H9 (cell line): ENCODE measurements around the gene IP6K3. TPM values are rescaled to one million over a fixed set of nuclear protein-coding genes. Genes with fewer than 3 reads are reported as not detected.

Experiments used
- DNase-seq: peaks from one replicate; pipeline ENCODE4 v3.0.0-alpha.2; 2017
- H2AFZ ChIP-seq: one replicate; pipeline ENCODE4 v1.6.1; 2013; ENCODE audit warnings: mild to moderate bottlenecking, low read length, control low read depth, moderate library complexity
- H2AK5ac ChIP-seq: 2 replicates; pipeline ENCODE4 v1.6.1; 2013; ENCODE audit warnings: low read length, control low read depth, mixed read lengths; ENCODE audit not compliant: insufficient read length
- H2BK120ac ChIP-seq: one replicate; pipeline ENCODE4 v1.6.1; 2013; ENCODE audit warnings: low read depth, mild to moderate bottlenecking, low read length, control low read depth, inconsistent platforms; ENCODE audit not compliant: poor library complexity, severe bottlenecking
- H2BK12ac ChIP-seq: 2 replicates; pipeline ENCODE4 v1.6.1; 2013; ENCODE audit warnings: low read length, control low read depth, mixed read lengths, low read depth; ENCODE audit not compliant: insufficient read length
- H2BK15ac ChIP-seq: 2 replicates; pipeline ENCODE4 v1.6.1; 2013; ENCODE audit warnings: low read depth, low read length, control low read depth
- H2BK20ac ChIP-seq: one replicate; pipeline ENCODE4 v1.6.1; 2013; ENCODE audit warnings: low read depth, mild to moderate bottlenecking, low read length, control low read depth, inconsistent platforms; ENCODE audit not compliant: poor library complexity, severe bottlenecking
- H2BK5ac ChIP-seq: 2 replicates; pipeline ENCODE4 v1.6.1; 2013; ENCODE audit warnings: low read length, control low read depth, mixed read lengths; ENCODE audit not compliant: insufficient read length
- H3K14ac ChIP-seq: 2 replicates; pipeline ENCODE4 v1.6.1; 2013; ENCODE audit warnings: low read length, control low read depth; ENCODE audit not compliant: insufficient read depth
- H3K18ac ChIP-seq: 2 replicates; pipeline ENCODE4 v1.6.1; 2013; ENCODE audit warnings: low read depth, mild to moderate bottlenecking, mixed read lengths, low read length, control low read depth; ENCODE audit not compliant: insufficient read length
- H3K23ac ChIP-seq: 2 replicates; pipeline ENCODE4 v1.6.1; 2013; ENCODE audit warnings: low read length, control low read depth, mixed read lengths, low read depth; ENCODE audit not compliant: insufficient read length
- H3K23me2 ChIP-seq: 2 replicates; pipeline ENCODE4 v1.6.1; 2013; ENCODE audit warnings: low read depth, mild to moderate bottlenecking, mixed read lengths, low read length, control low read depth; ENCODE audit not compliant: insufficient read length, poor library complexity, severe bottlenecking
- H3K27ac ChIP-seq: 2 replicates; pipeline ENCODE4 v1.5.1; 2013; ENCODE audit warnings: low read length, control low read depth, mixed read lengths, low read depth; ENCODE audit not compliant: insufficient read length
- H3K27me3 ChIP-seq: 2 replicates; pipeline ENCODE4 v1.6.1; 2013; ENCODE audit warnings: low read length, control low read depth, inconsistent platforms; ENCODE audit not compliant: insufficient read depth
- H3K4ac ChIP-seq: 2 replicates; pipeline ENCODE4 v1.6.1; 2013; ENCODE audit warnings: low read depth, mild to moderate bottlenecking, control low read depth, inconsistent platforms, low read length, moderate library complexity
- H3K4me1 ChIP-seq: 2 replicates; pipeline ENCODE4 v1.6.1; 2013; ENCODE audit warnings: low read length, control low read depth, inconsistent platforms; ENCODE audit not compliant: insufficient read depth
- H3K4me2 ChIP-seq: 2 replicates; pipeline ENCODE4 v1.6.1; 2013; ENCODE audit warnings: low read length, control low read depth, mixed read lengths; ENCODE audit not compliant: insufficient read length, insufficient read depth
- H3K56ac ChIP-seq: 2 replicates; pipeline ENCODE4 v1.6.1; 2013; ENCODE audit warnings: low read depth, mild to moderate bottlenecking, mixed read lengths, low read length, control low read depth; ENCODE audit not compliant: insufficient read length
- H3K79me1 ChIP-seq: 2 replicates; pipeline ENCODE4 v1.6.1; 2013; ENCODE audit warnings: low read depth, mild to moderate bottlenecking, moderate library complexity, low read length, control low read depth, inconsistent platforms; ENCODE audit not compliant: insufficient read depth, poor library complexity, severe bottlenecking
- H3K79me2 ChIP-seq: 2 replicates; pipeline ENCODE4 v1.6.1; 2013; ENCODE audit warnings: low read length, control low read depth, inconsistent platforms; ENCODE audit not compliant: insufficient read depth
- H3K9ac ChIP-seq: 2 replicates; pipeline ENCODE4 v1.6.1; 2013; ENCODE audit warnings: low read length, control low read depth, mixed read lengths; ENCODE audit not compliant: insufficient read length; ENCODE audit errors: extremely low read depth
- H3K9me3 ChIP-seq: one replicate; pipeline ENCODE4 v1.6.1; 2013; ENCODE audit warnings: low read depth, low read length, inconsistent platforms; ENCODE audit not compliant: control insufficient read depth
- H3T11ph ChIP-seq: one replicate; pipeline ENCODE4 v1.6.1; 2013; ENCODE audit warnings: mild to moderate bottlenecking, low read length, control low read depth, inconsistent platforms
- H4K20me1 ChIP-seq: one replicate; pipeline ENCODE4 v1.6.1; 2013; ENCODE audit not compliant: control insufficient read depth, insufficient read length, insufficient read depth
- H4K5ac ChIP-seq: 2 replicates; pipeline ENCODE4 v1.6.1; 2013; ENCODE audit warnings: low read depth, mild to moderate bottlenecking, mixed read lengths, low read length, control low read depth; ENCODE audit not compliant: insufficient read length
- H4K8ac ChIP-seq: replicated peaks from 2 replicates; pipeline ENCODE4 v1.6.1; 2013; ENCODE audit warnings: low read length, control low read depth, mixed read lengths, low read depth; ENCODE audit not compliant: insufficient read length
- H4K91ac ChIP-seq: 2 replicates; pipeline ENCODE4 v1.6.1; 2013; ENCODE audit warnings: low read depth, mild to moderate bottlenecking, moderate library complexity, mixed read lengths, low read length, control low read depth; ENCODE audit not compliant: insufficient read length
- H3K27ac Mint-ChIP-seq, 3 experiments: 2 replicates in 2 of 3; 3 replicates in 1 of 3; pipeline ENCODE4 v1.8.0; 2020 to 2021; ENCODE audit warnings: mixed read lengths in 3 of 3, mild to moderate bottlenecking in 1 of 3, moderate library complexity in 1 of 3
- H3K27me3 Mint-ChIP-seq: 2 replicates; pipeline ENCODE4 v1.8.0; 2021; ENCODE audit warnings: low read depth, mild to moderate bottlenecking, moderate library complexity, mixed read lengths
- H3K36me3 Mint-ChIP-seq, 3 experiments: 2 replicates in 2 of 3; 3 replicates in 1 of 3; pipeline ENCODE4 v1.8.0; 2020 to 2021; ENCODE audit warnings: low read depth in 3 of 3, mixed read lengths in 3 of 3; ENCODE audit not compliant: insufficient read depth in 1 of 3
- H3K4me1 Mint-ChIP-seq, 2 experiments: 2 replicates each; pipeline ENCODE4 v1.8.0; 2020; ENCODE audit warnings: mixed read lengths in 2 of 2
- H3K4me3 Mint-ChIP-seq, 2 experiments: 2 replicates in 1 of 2; 3 replicates in 1 of 2; pipeline ENCODE4 v1.8.0; 2020 to 2021; ENCODE audit warnings: mild to moderate bottlenecking in 2 of 2, mixed read lengths in 2 of 2, moderate library complexity in 1 of 2
- H3K9me3 Mint-ChIP-seq, 2 experiments: 2 replicates in 1 of 2; 3 replicates in 1 of 2; pipeline ENCODE4 v1.8.0; 2020; ENCODE audit warnings: mild to moderate bottlenecking in 2 of 2, mixed read lengths in 2 of 2, moderate library complexity in 1 of 2
- WGBS: extraction: QIAGEN DNeasy Blood & Tissue Kit; methylation state at CpG from one replicate; pipeline ENCODE4 v1.1.7; 2013; ENCODE audit warnings: missing lambda C conversion rate, low lambda C conversion rate, mixed read lengths; ENCODE audit not compliant: insufficient read length; ENCODE audit errors: extremely low coverage; 5-methylcytosine and 5-hydroxymethylcytosine counted together
- total RNA-seq: library from RNA; stranded (reverse); gene quantifications from 2 replicates; pipeline ENCODE4 v1.2.1, GENCODE V29; 2021
- TF ChIP-seq, protein P1 (sequence below): fragments of 200-600 bp; sonication (generic); conservative IDR thresholded peaks from 3 replicates; pipeline ENCODE4 v1.8.0; 2021; ENCODE audit warnings: antibody characterized with exemption, mild to moderate bottlenecking

Gene IP6K3
- total RNA-seq, 1 experiment from 2014 or later, result 0.46 TPM

DNA sequence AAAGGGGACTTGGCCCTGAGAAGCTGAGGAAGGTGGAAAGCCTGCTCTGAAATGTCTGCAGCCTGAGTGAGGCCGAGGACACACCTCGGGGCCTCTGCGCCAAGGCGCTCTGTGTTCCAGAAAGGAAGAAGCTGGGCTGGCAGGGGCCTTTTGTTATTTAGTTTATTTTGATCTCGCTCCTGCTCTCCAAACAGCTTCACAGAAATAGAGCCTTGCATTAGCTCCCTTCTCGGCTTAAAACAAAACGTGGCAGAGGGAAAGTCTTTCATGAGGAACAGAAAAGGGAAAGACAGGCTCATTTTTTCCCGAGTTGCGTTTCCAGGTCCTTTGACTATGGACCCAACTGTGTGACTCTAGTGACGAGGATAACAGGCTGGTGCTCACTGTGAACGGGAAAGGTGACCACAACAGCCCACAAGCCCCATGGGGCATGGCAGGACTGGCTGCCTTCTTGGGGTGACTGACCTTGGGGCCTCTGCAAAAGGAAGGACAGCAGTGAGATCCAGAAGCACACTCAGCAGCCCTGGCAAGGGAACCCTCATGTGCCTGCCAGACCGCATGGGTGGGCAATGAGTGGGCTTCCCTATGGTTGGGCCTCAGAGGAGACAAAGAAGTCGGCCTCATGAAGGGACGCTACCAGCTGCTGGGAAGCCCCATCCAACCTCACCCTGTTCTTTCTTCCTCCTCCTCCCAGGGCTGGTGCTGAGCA, 23.6 kb upstream of the IP6K3 start:
- peaks cover 6 to 32% (median 30%) of the 10 kb centered on the region in 3 experiments for H3K36me3 Mint-ChIP-seq
- Histone ChIP-seq H3K4me2 (no peak overlapping the region), H3K9me3 (no peaks in the 10 kb centered on the region), H4K5ac (no peak overlapping the region), H3K27ac (no peak overlapping the region), H2BK120ac (no peak overlapping the region), H3K18ac (peak overlapping the region; percentile 37), H3K4me1 (peaks cover 10% of the 10 kb centered on the region), H2BK20ac (no peak overlapping the region), H3K56ac (no peak overlapping the region), H3K4ac (no peak overlapping the region), H2AFZ (no peak overlapping the region), H2AK5ac (no peak overlapping the region), H3T11ph (no peak overlapping the region), H4K8ac (no peak overlapping the region), H3K79me2 (no peaks in the 10 kb centered on the region), H3K79me1 (no peaks in the 10 kb centered on the region), H2BK12ac (no peak overlapping the region), H3K23ac (no peak overlapping the region), H3K23me2 (no peaks in the 10 kb centered on the region), H3K27me3 (no peaks in the 10 kb centered on the region), H2BK5ac (no peak overlapping the region), H4K20me1 (no peaks in the 10 kb centered on the region), H2BK15ac (0 out of 2 replicates have a peak overlapping the region, but pooled peaks have one; percentile 6), H3K9ac (no peak overlapping the region), H3K14ac (no peak overlapping the region), H4K91ac (no peak overlapping the region)
- WGBS, result no CpG with 5 or more reads among the region's 14 CpGs
- peak overlapping the region; percentile 74 to 94 (median 89); a peak in 6 of 7 replicates for H3K27ac Mint-ChIP-seq
- H3K4me3 Mint-ChIP-seq, result peak overlapping the region in 1 of 2 experiments; percentile 44; a peak in 2 of 5 replicates
- H3K27me3 Mint-ChIP-seq, result peaks cover 12% of the 10 kb centered on the region
- DNase-seq, result no peak
- TF ChIP-seq, protein P1, sequence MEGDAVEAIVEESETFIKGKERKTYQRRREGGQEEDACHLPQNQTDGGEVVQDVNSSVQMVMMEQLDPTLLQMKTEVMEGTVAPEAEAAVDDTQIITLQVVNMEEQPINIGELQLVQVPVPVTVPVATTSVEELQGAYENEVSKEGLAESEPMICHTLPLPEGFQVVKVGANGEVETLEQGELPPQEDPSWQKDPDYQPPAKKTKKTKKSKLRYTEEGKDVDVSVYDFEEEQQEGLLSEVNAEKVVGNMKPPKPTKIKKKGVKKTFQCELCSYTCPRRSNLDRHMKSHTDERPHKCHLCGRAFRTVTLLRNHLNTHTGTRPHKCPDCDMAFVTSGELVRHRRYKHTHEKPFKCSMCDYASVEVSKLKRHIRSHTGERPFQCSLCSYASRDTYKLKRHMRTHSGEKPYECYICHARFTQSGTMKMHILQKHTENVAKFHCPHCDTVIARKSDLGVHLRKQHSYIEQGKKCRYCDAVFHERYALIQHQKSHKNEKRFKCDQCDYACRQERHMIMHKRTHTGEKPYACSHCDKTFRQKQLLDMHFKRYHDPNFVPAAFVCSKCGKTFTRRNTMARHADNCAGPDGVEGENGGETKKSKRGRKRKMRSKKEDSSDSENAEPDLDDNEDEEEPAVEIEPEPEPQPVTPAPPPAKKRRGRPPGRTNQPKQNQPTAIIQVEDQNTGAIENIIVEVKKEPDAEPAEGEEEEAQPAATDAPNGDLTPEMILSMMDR, result no peak
- peaks cover 0 to 3% of the 10 kb centered on the region in 2 experiments; a peak in 2 of 5 replicates for H3K9me3 Mint-ChIP-seq
- peaks cover 42 to 43% of the 10 kb centered on the region in 2 experiments for H3K4me1 Mint-ChIP-seq
